Fibroblast of lung (primary cell): ENCODE data around the gene ZMAT2.

Experiments
- CTCF ChIP-seq, 2 donors: IDR thresholded peaks in 1 of 2; conservative IDR thresholded peaks in 1 of 2; 1 replicate in 1 of 2; 2 replicates in 1 of 2; pipeline ENCODE4 v1.5.1; 2011 to 2012; ENCODE audit warnings: low read length in 2 of 2, control low read depth in 1 of 2, inconsistent platforms in 1 of 2, low read depth in 1 of 2, mild to moderate bottlenecking in 1 of 2
- EZH2 ChIP-seq: IDR thresholded peaks from 2 replicates; pipeline ENCODE4 v1.5.1; 2012; ENCODE audit warnings: low read length, control low read depth, mild to moderate bottlenecking; ENCODE audit errors: missing control alignments

DNA sequence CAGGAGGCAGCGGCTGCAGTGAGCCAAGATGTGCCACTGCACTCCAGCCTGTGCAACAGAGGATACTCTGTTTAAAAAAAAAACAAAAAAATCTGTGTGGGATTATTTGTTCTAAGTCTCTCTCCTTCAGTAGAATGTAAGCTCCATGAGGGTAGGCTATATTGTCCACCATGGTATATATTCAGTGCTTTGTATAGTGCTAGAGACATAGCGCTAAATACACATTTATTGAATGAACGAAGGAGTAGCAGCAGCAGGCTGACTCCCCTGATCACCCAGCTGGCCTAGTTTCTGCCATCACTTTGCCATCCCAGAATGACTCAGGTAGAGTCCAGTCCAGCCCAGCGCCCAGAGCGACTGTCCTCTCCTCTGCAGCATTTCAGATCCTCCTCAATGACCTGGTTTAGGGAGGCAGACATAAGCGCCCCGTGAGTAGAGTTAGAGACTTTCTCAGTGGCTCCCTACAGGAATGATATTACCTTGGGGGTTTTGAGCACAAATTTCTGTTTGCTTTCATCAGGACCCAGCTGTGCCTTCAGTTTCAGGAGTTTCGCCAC is 9.8 kb upstream of the ZMAT2 start:
- no peak for TF ChIP-seq CTCF (conservative IDR thresholded peaks at IDR 0.05 in 1 of 2, IDR thresholded peaks at IDR 0.05 in 1 of 2; ENCODE audit: low read depth in 1 of 2, low read length in 2 of 2)
- TF ChIP-seq EZH2, result no peak
